GM18909 (cell line): ENCODE measurements around the gene GPA33.

Source experiments
- ATAC-seq: cut with Tn5 transposase; IDR thresholded peaks from one replicate; pipeline ENCODE4 v1.9.1; 2021; ENCODE audit warnings: mild to moderate bottlenecking; ENCODE audit not compliant: unreplicated experiment, poor library complexity

The GPA33 gene

GRCh38 chr1:167089939-167090313 lies 251 bp downstream of the GPA33 start:
- ATAC-seq, result no peak

- no peak for ATAC-seq
These were observed 1.3 kb downstream of the GPA33 start for GRCh38 chr1:167088746-167089417.

DNA sequence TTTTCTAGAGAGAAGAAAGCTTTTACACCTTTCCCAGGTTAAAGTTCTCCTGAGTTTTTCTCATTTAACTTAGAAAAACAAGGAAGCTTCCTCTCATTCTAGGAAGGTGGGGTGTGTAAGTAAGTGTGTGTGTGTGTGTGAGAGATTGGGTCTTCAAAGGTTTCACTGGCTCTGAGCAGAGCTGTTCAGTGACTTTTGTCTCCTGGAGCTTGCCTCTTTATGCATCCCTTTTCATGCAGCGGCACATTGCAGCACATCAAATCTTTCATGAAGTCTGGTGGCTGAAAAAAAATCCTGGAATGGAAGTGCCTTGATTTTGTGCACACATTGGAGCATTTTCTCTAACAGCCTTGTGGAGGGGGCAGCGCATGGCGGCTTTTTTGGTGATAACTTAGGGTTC lies 3.4 kb downstream of the GPA33 start:
- ATAC-seq, result no peak

- ATAC-seq, result no peak
These were observed 4.1 kb downstream of the GPA33 start for GRCh38 chr1:167086033-167086432.

GRCh38 chr1:167084757-167085156 lies 5.4 kb downstream of the GPA33 start:
- no peak for ATAC-seq

- no peak for ATAC-seq
These were observed 6.3 kb downstream of the GPA33 start for GRCh38 chr1:167083871-167084270.

GRCh38 chr1:167083066-167083665 lies 7.0 kb downstream of the GPA33 start:
- no peak for ATAC-seq

- ATAC-seq, result no peak
These were observed 7.6 kb downstream of the GPA33 start for GRCh38 chr1:167082511-167083027.

DNA sequence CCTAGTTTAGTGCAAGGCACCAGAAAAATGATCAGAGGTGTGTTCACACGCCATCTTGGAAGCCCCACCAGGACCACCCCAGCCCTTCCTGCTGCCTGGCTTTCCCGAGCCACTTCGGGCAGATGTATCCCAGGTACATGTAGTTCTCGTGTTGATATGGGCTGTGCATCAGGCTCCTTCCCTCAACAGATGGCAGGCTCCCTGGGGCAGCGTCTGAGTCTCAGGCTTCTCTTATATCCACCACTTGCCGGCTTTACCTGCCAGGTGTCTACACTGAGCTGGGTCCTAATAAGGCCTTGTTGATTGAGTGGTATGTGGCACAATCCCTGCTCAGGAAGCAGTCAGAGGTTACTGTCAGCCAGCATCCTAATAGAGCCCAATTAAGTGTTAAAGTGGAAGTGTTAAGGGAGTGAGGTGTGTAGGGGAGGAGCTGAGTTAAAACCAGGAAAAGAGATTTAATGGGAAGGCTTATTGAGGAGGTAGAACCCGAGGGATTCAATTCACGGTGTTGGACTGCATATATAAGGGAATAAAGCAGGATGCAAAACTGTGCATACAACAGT lies 8.5 kb downstream of the GPA33 start:
- no peak for ATAC-seq

DNA sequence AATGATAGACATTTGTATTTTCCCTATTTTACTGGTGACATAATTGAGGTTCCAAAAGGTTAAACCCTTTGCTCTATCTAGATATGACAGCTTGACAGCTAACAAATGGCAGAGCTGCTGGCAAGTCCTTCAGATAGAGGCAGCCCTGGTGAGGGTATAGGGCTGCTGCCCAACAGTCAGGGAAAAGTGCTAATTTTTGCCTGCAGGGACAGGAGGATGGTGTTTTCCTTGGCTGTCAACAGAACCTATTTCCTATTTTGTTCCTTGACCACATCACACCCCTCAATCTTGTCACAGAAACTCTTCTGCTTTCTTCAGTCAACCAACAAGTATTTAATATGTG lies 12.3 kb downstream of the GPA33 start:
- ATAC-seq, result no peak

- no peak for ATAC-seq
These were observed 12.9 kb downstream of the GPA33 start for GRCh38 chr1:167077128-167077867.

- ATAC-seq, result no peak
These were observed 14.0 kb downstream of the GPA33 start for GRCh38 chr1:167076136-167076710.

GRCh38 chr1:167071286-167071685 lies 18.9 kb downstream of the GPA33 start:
- no peak for ATAC-seq

- no peak for ATAC-seq
These were observed 21.4 kb downstream of the GPA33 start for GRCh38 chr1:167068761-167069160.

DNA sequence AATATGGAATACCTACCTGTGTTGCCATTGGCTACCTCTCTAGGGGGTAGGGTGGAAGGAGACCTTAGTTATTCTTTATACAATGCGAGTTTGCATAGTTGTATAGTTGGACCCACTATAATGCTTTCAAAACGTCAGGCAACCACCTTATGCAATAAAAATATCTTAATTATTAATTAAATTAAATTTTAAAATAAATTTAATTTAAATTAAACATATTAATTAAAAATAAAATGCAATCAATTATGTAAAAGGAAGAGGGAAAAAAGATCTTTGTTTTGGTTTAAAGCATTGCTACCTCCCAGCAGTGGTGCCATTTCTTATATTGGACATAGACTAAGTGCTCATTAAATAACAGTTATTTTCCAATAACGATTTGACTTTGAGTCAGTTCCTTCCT lies 22.3 kb downstream of the GPA33 start:
- no peak for ATAC-seq

DNA sequence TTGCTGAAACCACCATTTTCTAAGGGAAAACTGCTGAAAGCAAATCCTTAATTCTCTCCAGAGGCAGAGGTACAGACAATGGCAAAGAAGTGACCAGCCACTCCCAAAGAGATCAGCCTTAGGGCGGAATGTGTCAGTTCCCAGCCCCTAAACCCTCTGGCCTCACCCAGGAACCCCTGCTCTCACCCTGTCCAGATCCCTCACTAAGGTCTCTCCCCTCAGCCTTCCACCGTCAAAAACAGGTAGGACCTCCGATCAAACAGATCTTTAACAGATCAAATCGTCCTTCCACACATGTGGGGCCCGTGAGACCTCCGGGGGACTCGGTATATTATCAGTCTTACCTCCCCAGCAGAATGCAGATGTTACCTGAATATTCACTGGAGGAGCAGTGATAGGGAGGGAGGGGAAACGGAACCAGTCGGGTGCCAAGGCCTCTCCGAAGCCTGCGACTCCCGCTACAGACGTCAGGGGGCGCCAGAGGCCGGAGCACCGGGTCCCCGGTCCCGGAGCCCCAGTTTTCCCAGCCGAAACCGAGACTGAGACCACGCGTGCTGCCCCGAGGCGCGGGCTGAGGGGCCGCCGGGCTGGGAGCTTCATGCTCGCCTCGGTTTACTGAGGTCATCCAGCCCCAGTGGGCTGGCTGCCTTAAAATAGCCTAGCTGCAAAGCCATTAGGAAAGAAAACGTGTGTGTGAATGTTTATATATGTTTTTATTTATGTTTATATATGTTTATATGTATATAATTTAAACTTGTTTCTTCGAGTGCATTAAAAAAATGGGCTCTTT lies 23.6 kb downstream of the GPA33 start:
- no peak for ATAC-seq

DNA sequence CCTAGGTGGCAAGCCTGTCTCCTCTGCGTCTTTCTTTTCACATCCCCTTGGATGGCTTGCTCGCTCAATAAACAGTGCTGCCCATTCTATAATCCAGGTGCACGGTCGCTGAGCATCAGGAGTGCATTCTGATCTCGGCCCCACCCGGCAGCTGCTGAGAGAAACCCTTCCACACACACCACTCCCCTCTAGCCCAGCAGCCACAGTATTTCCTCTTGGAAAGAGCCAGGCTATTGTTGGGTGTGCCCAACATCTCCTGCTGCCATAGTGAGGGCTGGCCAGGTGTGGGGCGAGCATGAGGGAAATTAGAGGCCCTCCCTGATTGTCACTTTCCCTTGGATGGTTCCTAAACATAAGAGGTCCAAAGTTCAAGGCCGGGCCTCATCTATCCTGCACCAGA lies 24.7 kb downstream of the GPA33 start:
- no peak for ATAC-seq

GRCh38 chr1:167064621-167065020 lies 25.6 kb downstream of the GPA33 start:
- ATAC-seq, result no peak

DNA sequence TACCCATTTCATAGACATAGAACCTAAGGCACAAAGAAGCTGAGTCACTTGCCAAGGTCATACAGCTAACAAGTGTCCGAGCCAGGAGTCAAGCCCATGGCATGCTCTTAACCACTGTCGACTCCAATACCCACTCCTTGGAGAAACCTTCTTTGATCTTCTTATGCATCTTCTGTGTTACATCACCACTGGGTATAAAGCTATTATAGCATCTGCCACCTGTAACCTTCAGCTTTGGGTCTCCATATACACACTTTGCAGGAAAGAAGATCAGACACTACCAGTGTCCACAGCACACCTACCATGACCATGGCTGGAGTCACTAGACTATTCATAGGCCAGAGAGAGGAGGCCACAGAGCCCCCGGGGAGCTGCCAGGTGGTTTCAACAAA lies 29.1 kb downstream of the GPA33 start:
- ATAC-seq, result no peak
